Stimulated activated CD4-positive, alpha-beta T cell treated with anti-CD3 and anti-CD28 coated beads, Interleukin-12 subunit alpha, Interleukin-12 subunit beta, amount 100 ng/mL, for 48 hours (primary cell): ENCODE measurements around the gene WWC2.
"Not testable (repeated sequence)": the region's sequence is repeated elsewhere in the genome, so short reads cannot be mapped to it uniquely, and the experiment has no call there.

Experiments
- DNase-seq, 3 donors: peaks; one replicate each; pipeline ENCODE4 v3.0.0-alpha.2; 2020; ENCODE audit warnings: low read depth in 2 of 3, low spot score in 1 of 3

The WWC2 gene

GRCh38 chr4:183326387-183326786 lies 227.3 kb downstream of the WWC2 start:
- not testable (repeated sequence) for DNase-seq

GRCh38 chr4:183326853-183327252 lies 227.8 kb downstream of the WWC2 start:
- no peak for DNase-seq

- DNase-seq: no peak
Observed at GRCh38 chr4:183327827-183328226, 228.8 kb downstream of the WWC2 start.

- DNase-seq: no peak
Observed at GRCh38 chr4:183328832-183329231, 229.8 kb downstream of the WWC2 start.

GRCh38 chr4:183329244-183329643 lies 230.2 kb downstream of the WWC2 start:
- no peak for DNase-seq

- DNase-seq: no peak
Observed at GRCh38 chr4:183329954-183330742, 231.1 kb downstream of the WWC2 start.

- no peak for DNase-seq
Observed at GRCh38 chr4:183330841-183331240, 231.8 kb downstream of the WWC2 start.

GRCh38 chr4:183332447-183332846 lies 233.4 kb downstream of the WWC2 start:
- no peak for DNase-seq

- no peak for DNase-seq
Observed at GRCh38 chr4:183333202-183333601, 234.1 kb downstream of the WWC2 start.

- no peak for DNase-seq
Observed at GRCh38 chr4:183333983-183334382, 234.9 kb downstream of the WWC2 start.

- DNase-seq: no peak
Observed at GRCh38 chr4:183335369-183335940, 236.4 kb downstream of the WWC2 start.

- DNase-seq: no peak
Observed at GRCh38 chr4:183337349-183337748, 238.3 kb downstream of the WWC2 start.

GRCh38 chr4:183337833-183338232 lies 238.8 kb downstream of the WWC2 start:
- DNase-seq: no peak

- no peak for DNase-seq
Observed at GRCh38 chr4:183342541-183343533, 243.8 kb downstream of the WWC2 start.

GRCh38 chr4:183343730-183344129 lies 244.7 kb downstream of the WWC2 start:
- DNase-seq: no peak

GRCh38 chr4:183344523-183345255 lies 245.6 kb downstream of the WWC2 start:
- DNase-seq: no peak

GRCh38 chr4:183345261-183345660 lies 246.2 kb downstream of the WWC2 start:
- no peak for DNase-seq

GRCh38 chr4:183347146-183347545 lies 248.1 kb downstream of the WWC2 start:
- DNase-seq: no peak

- no peak for DNase-seq
Observed at GRCh38 chr4:183347566-183347965, 248.5 kb downstream of the WWC2 start.

GRCh38 chr4:183348136-183348535 lies 249.1 kb downstream of the WWC2 start:
- DNase-seq: no peak
